H9 (cell line): ENCODE data around the gene ZNF813. TPM values are rescaled to one million over a fixed set of nuclear protein-coding genes. Genes with fewer than 3 reads are reported as not detected.

Experiments used
- DNase-seq: peaks from one replicate; pipeline ENCODE4 v3.0.0-alpha.2; 2017
- H2AFZ ChIP-seq: one replicate; pipeline ENCODE4 v1.6.1; 2013; ENCODE audit warnings: mild to moderate bottlenecking, low read length, control low read depth, moderate library complexity
- H2AK5ac ChIP-seq: 2 replicates; pipeline ENCODE4 v1.6.1; 2013; ENCODE audit warnings: low read length, control low read depth, mixed read lengths; ENCODE audit not compliant: insufficient read length
- H2BK120ac ChIP-seq: one replicate; pipeline ENCODE4 v1.6.1; 2013; ENCODE audit warnings: low read depth, mild to moderate bottlenecking, low read length, control low read depth, inconsistent platforms; ENCODE audit not compliant: poor library complexity, severe bottlenecking
- H2BK12ac ChIP-seq: 2 replicates; pipeline ENCODE4 v1.6.1; 2013; ENCODE audit warnings: low read length, control low read depth, mixed read lengths, low read depth; ENCODE audit not compliant: insufficient read length
- H2BK15ac ChIP-seq: 2 replicates; pipeline ENCODE4 v1.6.1; 2013; ENCODE audit warnings: low read depth, low read length, control low read depth
- H2BK20ac ChIP-seq: one replicate; pipeline ENCODE4 v1.6.1; 2013; ENCODE audit warnings: low read depth, mild to moderate bottlenecking, low read length, control low read depth, inconsistent platforms; ENCODE audit not compliant: poor library complexity, severe bottlenecking
- H2BK5ac ChIP-seq: 2 replicates; pipeline ENCODE4 v1.6.1; 2013; ENCODE audit warnings: low read length, control low read depth, mixed read lengths; ENCODE audit not compliant: insufficient read length
- H3K14ac ChIP-seq: 2 replicates; pipeline ENCODE4 v1.6.1; 2013; ENCODE audit warnings: low read length, control low read depth; ENCODE audit not compliant: insufficient read depth
- H3K18ac ChIP-seq: 2 replicates; pipeline ENCODE4 v1.6.1; 2013; ENCODE audit warnings: low read depth, mild to moderate bottlenecking, mixed read lengths, low read length, control low read depth; ENCODE audit not compliant: insufficient read length
- H3K23ac ChIP-seq: 2 replicates; pipeline ENCODE4 v1.6.1; 2013; ENCODE audit warnings: low read length, control low read depth, mixed read lengths, low read depth; ENCODE audit not compliant: insufficient read length
- H3K23me2 ChIP-seq: 2 replicates; pipeline ENCODE4 v1.6.1; 2013; ENCODE audit warnings: low read depth, mild to moderate bottlenecking, mixed read lengths, low read length, control low read depth; ENCODE audit not compliant: insufficient read length, poor library complexity, severe bottlenecking
- H3K27ac ChIP-seq: 2 replicates; pipeline ENCODE4 v1.5.1; 2013; ENCODE audit warnings: low read length, control low read depth, mixed read lengths, low read depth; ENCODE audit not compliant: insufficient read length
- H3K27me3 ChIP-seq: 2 replicates; pipeline ENCODE4 v1.6.1; 2013; ENCODE audit warnings: low read length, control low read depth, inconsistent platforms; ENCODE audit not compliant: insufficient read depth
- H3K4ac ChIP-seq: 2 replicates; pipeline ENCODE4 v1.6.1; 2013; ENCODE audit warnings: low read depth, mild to moderate bottlenecking, control low read depth, inconsistent platforms, low read length, moderate library complexity
- H3K4me1 ChIP-seq: 2 replicates; pipeline ENCODE4 v1.6.1; 2013; ENCODE audit warnings: low read length, control low read depth, inconsistent platforms; ENCODE audit not compliant: insufficient read depth
- H3K4me2 ChIP-seq: 2 replicates; pipeline ENCODE4 v1.6.1; 2013; ENCODE audit warnings: low read length, control low read depth, mixed read lengths; ENCODE audit not compliant: insufficient read length, insufficient read depth
- H3K56ac ChIP-seq: 2 replicates; pipeline ENCODE4 v1.6.1; 2013; ENCODE audit warnings: low read depth, mild to moderate bottlenecking, mixed read lengths, low read length, control low read depth; ENCODE audit not compliant: insufficient read length
- H3K79me1 ChIP-seq: 2 replicates; pipeline ENCODE4 v1.6.1; 2013; ENCODE audit warnings: low read depth, mild to moderate bottlenecking, moderate library complexity, low read length, control low read depth, inconsistent platforms; ENCODE audit not compliant: insufficient read depth, poor library complexity, severe bottlenecking
- H3K79me2 ChIP-seq: 2 replicates; pipeline ENCODE4 v1.6.1; 2013; ENCODE audit warnings: low read length, control low read depth, inconsistent platforms; ENCODE audit not compliant: insufficient read depth
- H3K9ac ChIP-seq: 2 replicates; pipeline ENCODE4 v1.6.1; 2013; ENCODE audit warnings: low read length, control low read depth, mixed read lengths; ENCODE audit not compliant: insufficient read length; ENCODE audit errors: extremely low read depth
- H3K9me3 ChIP-seq: one replicate; pipeline ENCODE4 v1.6.1; 2013; ENCODE audit warnings: low read depth, low read length, inconsistent platforms; ENCODE audit not compliant: control insufficient read depth
- H3T11ph ChIP-seq: one replicate; pipeline ENCODE4 v1.6.1; 2013; ENCODE audit warnings: mild to moderate bottlenecking, low read length, control low read depth, inconsistent platforms
- H4K20me1 ChIP-seq: one replicate; pipeline ENCODE4 v1.6.1; 2013; ENCODE audit not compliant: control insufficient read depth, insufficient read length, insufficient read depth
- H4K5ac ChIP-seq: 2 replicates; pipeline ENCODE4 v1.6.1; 2013; ENCODE audit warnings: low read depth, mild to moderate bottlenecking, mixed read lengths, low read length, control low read depth; ENCODE audit not compliant: insufficient read length
- H4K8ac ChIP-seq: replicated peaks from 2 replicates; pipeline ENCODE4 v1.6.1; 2013; ENCODE audit warnings: low read length, control low read depth, mixed read lengths, low read depth; ENCODE audit not compliant: insufficient read length
- H4K91ac ChIP-seq: 2 replicates; pipeline ENCODE4 v1.6.1; 2013; ENCODE audit warnings: low read depth, mild to moderate bottlenecking, moderate library complexity, mixed read lengths, low read length, control low read depth; ENCODE audit not compliant: insufficient read length
- H3K27ac Mint-ChIP-seq, 3 experiments: 2 replicates in 2 of 3; 3 replicates in 1 of 3; pipeline ENCODE4 v1.8.0; 2020 to 2021; ENCODE audit warnings: mixed read lengths in 3 of 3, mild to moderate bottlenecking in 1 of 3, moderate library complexity in 1 of 3
- H3K27me3 Mint-ChIP-seq: 2 replicates; pipeline ENCODE4 v1.8.0; 2021; ENCODE audit warnings: low read depth, mild to moderate bottlenecking, moderate library complexity, mixed read lengths
- H3K36me3 Mint-ChIP-seq, 3 experiments: 2 replicates in 2 of 3; 3 replicates in 1 of 3; pipeline ENCODE4 v1.8.0; 2020 to 2021; ENCODE audit warnings: low read depth in 3 of 3, mixed read lengths in 3 of 3; ENCODE audit not compliant: insufficient read depth in 1 of 3
- H3K4me1 Mint-ChIP-seq, 2 experiments: 2 replicates each; pipeline ENCODE4 v1.8.0; 2020; ENCODE audit warnings: mixed read lengths in 2 of 2
- H3K4me3 Mint-ChIP-seq, 2 experiments: 2 replicates in 1 of 2; 3 replicates in 1 of 2; pipeline ENCODE4 v1.8.0; 2020 to 2021; ENCODE audit warnings: mild to moderate bottlenecking in 2 of 2, mixed read lengths in 2 of 2, moderate library complexity in 1 of 2
- H3K9me3 Mint-ChIP-seq, 2 experiments: 2 replicates in 1 of 2; 3 replicates in 1 of 2; pipeline ENCODE4 v1.8.0; 2020; ENCODE audit warnings: mild to moderate bottlenecking in 2 of 2, mixed read lengths in 2 of 2, moderate library complexity in 1 of 2
- CTCF ChIP-seq: fragments of 200-600 bp; sonication (generic); conservative IDR thresholded peaks from 3 replicates; pipeline ENCODE4 v1.8.0; 2021; ENCODE audit warnings: antibody characterized with exemption, mild to moderate bottlenecking
- WGBS: extraction: QIAGEN DNeasy Blood & Tissue Kit; methylation state at CpG from one replicate; pipeline ENCODE4 v1.1.7; 2013; ENCODE audit warnings: missing lambda C conversion rate, low lambda C conversion rate, mixed read lengths; ENCODE audit not compliant: insufficient read length; ENCODE audit errors: extremely low coverage; 5-methylcytosine and 5-hydroxymethylcytosine counted together
- total RNA-seq: library from RNA; stranded (reverse); gene quantifications from 2 replicates; pipeline ENCODE4 v1.2.1, GENCODE V29; 2021

The ZNF813 gene
- total RNA-seq, 1 experiment from 2014 or later = 17.3 TPM

DNA sequence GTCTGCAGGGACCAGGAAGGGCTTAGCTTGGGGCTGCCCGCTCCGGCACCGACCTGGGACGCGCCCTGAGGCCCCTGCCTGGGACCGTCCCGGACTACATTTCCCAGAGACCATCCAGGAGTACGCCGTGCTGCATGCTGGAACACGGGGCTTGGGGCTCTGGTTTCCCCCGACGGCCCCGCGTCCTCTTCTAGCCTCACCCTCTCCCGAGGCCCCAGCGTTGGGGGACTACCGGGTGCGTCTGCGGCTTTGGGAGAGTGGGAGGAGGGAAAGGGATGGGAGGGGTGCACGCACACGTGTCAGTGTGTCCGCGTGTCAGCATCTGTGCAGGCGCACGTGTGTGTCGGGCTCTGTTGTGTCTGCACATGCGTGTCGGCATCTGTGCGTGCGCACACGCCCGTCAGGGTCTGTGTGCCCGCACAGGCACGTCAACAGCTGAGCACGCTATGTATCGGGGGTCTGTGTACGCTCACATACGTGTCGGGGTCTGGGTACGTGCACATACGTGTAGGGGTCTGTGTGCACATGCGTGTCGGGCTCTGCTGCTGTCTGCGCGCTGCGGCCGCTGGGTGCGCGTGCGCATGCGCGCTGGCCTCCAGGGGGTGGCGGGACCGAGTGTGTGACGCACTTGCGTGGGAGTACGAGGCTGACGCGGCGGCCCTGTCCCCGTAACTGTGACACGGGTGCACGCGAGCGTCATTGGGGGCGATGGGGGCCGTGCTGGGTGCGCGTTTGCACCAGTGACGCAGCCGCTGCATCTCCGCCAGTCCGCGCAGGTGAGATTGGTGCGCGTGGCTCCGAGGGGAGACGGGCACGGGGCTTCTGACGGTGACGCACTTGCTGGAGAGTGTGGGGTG is 70.2 kb downstream of the ZNF813 start, which contains the start of gene ZNF331:
TSS of gene ZNF331 (plus strand) at position 625 of the 857 bp plus-strand sequence. CDS start 31,232 bp downstream, outside the sequence.
- no peak within 1 kb of the TSS; the same call in 1 of the 2 replicates for H3K14ac ChIP-seq
- peak within 1 kb of the TSS; percentile 88 to 92 for H3K4me3 Mint-ChIP-seq
- H3K27ac Mint-ChIP-seq = peak within 1 kb of the TSS; percentile 66 to 97 (median 93)
- H3K36me3 Mint-ChIP-seq = peaks cover 15 to 70% (median 58%) of the 10 kb centered on the region in 3 experiments
- H3K23ac ChIP-seq = no peak within 1 kb of the TSS
- no peak within 1 kb of the TSS for H2BK20ac ChIP-seq
- no CpG with 5 or more reads among the region's 81 CpGs for WGBS
- H3K27me3 Mint-ChIP-seq = no peaks in the 10 kb centered on the region; the same call in 1 of the 2 replicates
- H3K27me3 ChIP-seq = no peaks in the 10 kb centered on the region
- peak within 1 kb of the TSS; percentile 2 for H3K9ac ChIP-seq
- no peaks in the 10 kb centered on the region for H3K79me2 ChIP-seq
- H4K8ac ChIP-seq = no peak within 1 kb of the TSS
- H3K79me1 ChIP-seq = no peaks in the 10 kb centered on the region
- H2AK5ac ChIP-seq = no peak within 1 kb of the TSS
- no peak within 1 kb of the TSS for H2AFZ ChIP-seq
- no peak within 1 kb of the TSS for H3K27ac ChIP-seq
- no peak within 1 kb of the TSS for H3K4ac ChIP-seq
- no peak within 1 kb of the TSS for H2BK15ac ChIP-seq
- no peak within 1 kb of the TSS for H2BK5ac ChIP-seq
- no peak within 1 kb of the TSS for H4K5ac ChIP-seq
- peak; percentile 29; the same call in 2 of the 3 replicates for TF ChIP-seq CTCF
- no peaks in the 10 kb centered on the region for H3K9me3 ChIP-seq
- no peaks in the 10 kb centered on the region for H4K20me1 ChIP-seq
- no peak within 1 kb of the TSS for H2BK120ac ChIP-seq
- H2BK12ac ChIP-seq = no peak within 1 kb of the TSS
- peak; percentile 77 for DNase-seq
- H3K4me1 ChIP-seq = no peaks in the 10 kb centered on the region
- H4K91ac ChIP-seq = no peak within 1 kb of the TSS
- no peaks in the 10 kb centered on the region for H3K23me2 ChIP-seq
- no peaks in the 10 kb centered on the region for H3K9me3 Mint-ChIP-seq
- H3K56ac ChIP-seq = no peak within 1 kb of the TSS
- H3K4me2 ChIP-seq = peak within 1 kb of the TSS; percentile 27
- H3T11ph ChIP-seq = no peak within 1 kb of the TSS
- peaks cover 0 to 7% of the 10 kb centered on the region in 2 experiments; a peak in 2 of 4 replicates for H3K4me1 Mint-ChIP-seq
- no peak within 1 kb of the TSS for H3K18ac ChIP-seq
